Occipital lobe (tissue), 2 donors: ENCODE data around the gene UQCRQ. TPM values are rescaled to one million over a fixed set of nuclear protein-coding genes. Genes with fewer than 3 reads are reported as not detected.
"Not testable (repeated sequence)": the region's sequence is repeated elsewhere in the genome, so short reads cannot be mapped to it uniquely, and the experiment has no call there.

ENCODE experiments used
- DNase-seq: peaks from one replicate; lab custom pipeline; 2025; lab: John Stamatoyannopoulos, UW
- total RNA-seq: library from RNA; depleted of rRNA; stranded (reverse); fragments of >200 nt; gene quantifications from one replicate; pipeline ENCODE4 v1.2.3, GENCODE V29; 2014

UQCRQ gene
- total RNA-seq, 1 donor from 2014 or later, result 81.1 TPM

- DNase-seq, result no peak
Observed at GRCh38 chr5:132832612-132833011, 33.8 kb upstream of the UQCRQ start.

- no peak for DNase-seq
Observed at GRCh38 chr5:132834057-132834456, 32.4 kb upstream of the UQCRQ start.

- DNase-seq, result no peak
Observed at GRCh38 chr5:132836852-132837251, 29.6 kb upstream of the UQCRQ start.

- no peak for DNase-seq
Observed at GRCh38 chr5:132837868-132838267, 28.6 kb upstream of the UQCRQ start.

- no peak for DNase-seq
Observed at GRCh38 chr5:132838516-132839282, 27.7 kb upstream of the UQCRQ start.

- DNase-seq, result no peak
Observed at GRCh38 chr5:132839426-132840301, 26.8 kb upstream of the UQCRQ start.

- no peak for DNase-seq
Observed at GRCh38 chr5:132840313-132840712, 26.1 kb upstream of the UQCRQ start.

- DNase-seq, result no peak
Observed at GRCh38 chr5:132840896-132841295, 25.5 kb upstream of the UQCRQ start.

- no peak for DNase-seq
Observed at GRCh38 chr5:132841305-132841704, 25.1 kb upstream of the UQCRQ start.

GRCh38 chr5:132848270-132848669 lies 18.2 kb upstream of the UQCRQ start:
- DNase-seq, result no peak

GRCh38 chr5:132849347-132849746 lies 17.1 kb upstream of the UQCRQ start:
- no peak for DNase-seq

- no peak for DNase-seq
Observed at GRCh38 chr5:132850066-132850465, 16.4 kb upstream of the UQCRQ start.

- no peak for DNase-seq
Observed at GRCh38 chr5:132853323-132853722, 13.1 kb upstream of the UQCRQ start.

GRCh38 chr5:132853790-132854189 lies 12.7 kb upstream of the UQCRQ start:
- DNase-seq, result no peak

- no peak for DNase-seq
Observed at GRCh38 chr5:132854301-132854700, 12.1 kb upstream of the UQCRQ start.

- DNase-seq, result not testable (repeated sequence)
Observed at GRCh38 chr5:132854992-132855391, 11.4 kb upstream of the UQCRQ start.

- DNase-seq, result no peak
Observed at GRCh38 chr5:132856011-132856410, 10.4 kb upstream of the UQCRQ start.

GRCh38 chr5:132859889-132860437 lies 6.5 kb upstream of the UQCRQ start:
- no peak for DNase-seq

GRCh38 chr5:132860742-132861141 lies 5.7 kb upstream of the UQCRQ start:
- DNase-seq, result no peak

GRCh38 chr5:132865668-132866341 lies 637 bp upstream of the UQCRQ start:
- no peak for DNase-seq

- DNase-seq, result no peak
Observed at GRCh38 chr5:132867046-132867451, 607 bp downstream of the UQCRQ start.

- no peak for DNase-seq
Observed at GRCh38 chr5:132868754-132869153, 2.3 kb downstream of the UQCRQ start.
